HL-60 (cell line): Measurements from ENCODE around the gene CPT1B.

ENCODE experiments used
- DNase-seq, 2 experiments: peaks; one replicate each; pipeline ENCODE4 v3.0.0-alpha.2; 2010 to 2020; ENCODE audit warnings: low read depth in 1 of 2, low spot score in 1 of 2
- H3K27ac ChIP-seq: fragments of 250-450 bp; sonication (Bioruptor Pico); replicated peaks from 2 replicates; pipeline ENCODE4 v1.5.1; 2020; ENCODE audit warnings: mild to moderate bottlenecking, moderate library complexity
- H3K27me3 ChIP-seq: fragments of 250-450 bp; sonication (Bioruptor Pico); 2 replicates; pipeline ENCODE4 v1.5.1; 2021; ENCODE audit warnings: mild to moderate bottlenecking, moderate library complexity; ENCODE audit not compliant: insufficient read depth, poor library complexity, severe bottlenecking
- H3K4me3 ChIP-seq: replicated peaks from 2 replicates; pipeline ENCODE4 v1.5.1; 2011; ENCODE audit warnings: mild to moderate bottlenecking, control low read depth, low read length; ENCODE audit not compliant: insufficient read depth
- GABPA ChIP-seq: IDR thresholded peaks from 2 replicates; pipeline ENCODE4 v1.6.1; 2012; ENCODE audit warnings: low read depth
- POLR2AphosphoS5 ChIP-seq: IDR thresholded peaks from 2 replicates; pipeline ENCODE4 v1.6.1; 2012; ENCODE audit warnings: low read depth
- REST ChIP-seq: IDR thresholded peaks from 2 replicates; pipeline ENCODE4 v1.6.1; 2012; ENCODE audit warnings: low read depth; ENCODE audit not compliant: insufficient replicate concordance
- SPI1 ChIP-seq: IDR thresholded peaks from 2 replicates; pipeline ENCODE4 v1.6.1; 2012; ENCODE audit warnings: low read depth, mild to moderate bottlenecking, borderline replicate concordance
- TF ChIP-seq, protein P1 (sequence below): IDR thresholded peaks from one replicate; pipeline ENCODE4 v1.5.1; 2011; ENCODE audit warnings: low read length, control low read depth, inconsistent platforms; ENCODE audit not compliant: insufficient read depth

The CPT1B gene

GRCh38 chr22:50581950-50582492 lies 3.8 kb upstream of the CPT1B start:
- H3K27me3 ChIP-seq, result no peaks in the 10 kb centered on the region
- DNase-seq, result peak in 1 of 2 experiments; percentile 49
- peak overlapping the region; percentile 96 for H3K27ac ChIP-seq
- H3K4me3 ChIP-seq, result peak overlapping the region; percentile 77
- TF ChIP-seq REST (no peak), GABPA (no peak), SPI1 (no peak), POLR2AphosphoS5 (no peak)
- TF ChIP-seq, protein P1, sequence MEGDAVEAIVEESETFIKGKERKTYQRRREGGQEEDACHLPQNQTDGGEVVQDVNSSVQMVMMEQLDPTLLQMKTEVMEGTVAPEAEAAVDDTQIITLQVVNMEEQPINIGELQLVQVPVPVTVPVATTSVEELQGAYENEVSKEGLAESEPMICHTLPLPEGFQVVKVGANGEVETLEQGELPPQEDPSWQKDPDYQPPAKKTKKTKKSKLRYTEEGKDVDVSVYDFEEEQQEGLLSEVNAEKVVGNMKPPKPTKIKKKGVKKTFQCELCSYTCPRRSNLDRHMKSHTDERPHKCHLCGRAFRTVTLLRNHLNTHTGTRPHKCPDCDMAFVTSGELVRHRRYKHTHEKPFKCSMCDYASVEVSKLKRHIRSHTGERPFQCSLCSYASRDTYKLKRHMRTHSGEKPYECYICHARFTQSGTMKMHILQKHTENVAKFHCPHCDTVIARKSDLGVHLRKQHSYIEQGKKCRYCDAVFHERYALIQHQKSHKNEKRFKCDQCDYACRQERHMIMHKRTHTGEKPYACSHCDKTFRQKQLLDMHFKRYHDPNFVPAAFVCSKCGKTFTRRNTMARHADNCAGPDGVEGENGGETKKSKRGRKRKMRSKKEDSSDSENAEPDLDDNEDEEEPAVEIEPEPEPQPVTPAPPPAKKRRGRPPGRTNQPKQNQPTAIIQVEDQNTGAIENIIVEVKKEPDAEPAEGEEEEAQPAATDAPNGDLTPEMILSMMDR, result no peak

DNA sequence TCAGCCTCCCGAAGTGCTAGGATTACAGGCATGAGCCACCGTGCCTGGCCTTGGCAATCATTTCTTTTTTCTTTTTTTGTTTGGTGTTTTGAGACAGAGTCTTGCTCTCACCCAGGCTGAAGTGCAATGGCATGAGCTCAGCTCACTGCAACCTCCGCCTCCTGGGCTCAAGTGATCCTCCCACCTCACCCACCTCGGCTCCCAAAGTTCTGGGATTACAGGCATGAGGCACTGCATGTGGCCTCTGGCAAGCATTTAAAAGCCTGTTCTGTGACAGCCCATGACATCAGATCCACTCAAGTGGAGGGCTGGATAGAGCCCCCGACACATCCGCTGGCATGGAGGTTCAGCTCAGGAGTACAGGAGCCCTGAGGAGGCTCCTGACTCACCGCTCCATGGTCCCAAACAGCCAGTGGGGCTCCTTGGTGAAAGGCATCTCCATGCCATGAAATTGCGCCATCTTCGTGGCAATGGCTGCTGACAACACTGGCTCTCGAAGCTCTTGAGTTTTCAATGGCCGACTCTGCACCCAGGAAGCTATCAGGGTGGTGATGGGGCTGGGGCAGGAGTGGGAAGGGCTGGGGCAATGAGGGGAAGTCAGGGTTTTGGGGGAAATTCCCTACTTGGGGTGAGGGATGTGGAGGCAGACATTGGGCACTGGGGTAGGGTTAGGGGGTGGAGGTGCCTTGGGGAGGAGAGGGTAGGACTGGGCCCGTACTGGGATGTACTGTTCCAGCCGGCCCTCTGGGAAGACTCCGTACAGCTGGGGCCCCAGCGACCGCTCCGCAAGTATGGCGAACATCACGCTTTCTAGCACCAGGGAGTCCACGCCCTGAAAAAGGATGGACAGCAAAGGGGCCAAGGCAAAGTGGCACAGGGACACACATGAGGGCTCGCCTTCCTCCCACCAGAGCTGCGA lies 3.1 kb upstream of the CPT1B start:
- Histone ChIP-seq H3K27ac (peak overlapping the region; percentile 96; the same call in 1 of the 2 replicates), H3K4me3 (peak overlapping the region; percentile 77), H3K27me3 (no peaks in the 10 kb centered on the region)
- peak in 1 of 2 experiments; percentile 14 for DNase-seq
- no peak for TF ChIP-seq GABPA
- no peak for TF ChIP-seq REST
- no peak for TF ChIP-seq SPI1
- TF ChIP-seq POLR2AphosphoS5, result no peak
- TF ChIP-seq, protein P1, result no peak

DNA sequence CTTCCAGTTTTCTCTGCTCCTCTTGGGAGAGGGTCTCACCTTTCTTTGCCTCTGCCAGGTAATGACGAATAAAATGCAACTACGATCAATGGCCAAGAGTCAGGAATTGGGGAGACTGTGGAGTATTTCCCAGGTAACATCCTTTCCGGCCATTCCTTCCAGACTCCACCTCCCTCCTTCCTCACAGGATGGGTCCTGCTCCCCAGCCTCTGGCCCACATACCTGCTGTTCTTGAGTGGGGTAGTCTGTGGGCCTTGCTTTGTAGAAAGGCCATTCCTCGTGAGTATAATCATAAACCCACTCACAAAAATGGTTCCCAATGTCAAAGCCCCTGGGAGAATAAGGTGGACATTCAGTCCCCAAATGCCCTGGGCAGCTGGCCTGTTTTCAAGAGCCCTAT lies 1.5 kb upstream of the CPT1B start:
- Histone ChIP-seq H3K27ac (no peak overlapping the region), H3K4me3 (no peak overlapping the region), H3K27me3 (no peaks in the 10 kb centered on the region)
- no peak for TF ChIP-seq POLR2AphosphoS5
- TF ChIP-seq REST, result no peak
- no peak for TF ChIP-seq GABPA
- TF ChIP-seq, protein P1, result no peak
- TF ChIP-seq SPI1, result no peak
- DNase-seq, result no peak
